NCI-H2081 treated with DMSO at 0.1 percent for 48 hours (cell line): ENCODE data around the gene ZNF385B.

Experiments
- DNase-seq: peaks from one replicate; lab custom pipeline; 2025; lab: John Stamatoyannopoulos, UW

The ZNF385B gene

GRCh38 chr2:179588486-179589145 lies 272.8 kb downstream of the ZNF385B start:
- DNase-seq = no peak

GRCh38 chr2:179584760-179585159 lies 276.7 kb downstream of the ZNF385B start:
- no peak for DNase-seq

DNA sequence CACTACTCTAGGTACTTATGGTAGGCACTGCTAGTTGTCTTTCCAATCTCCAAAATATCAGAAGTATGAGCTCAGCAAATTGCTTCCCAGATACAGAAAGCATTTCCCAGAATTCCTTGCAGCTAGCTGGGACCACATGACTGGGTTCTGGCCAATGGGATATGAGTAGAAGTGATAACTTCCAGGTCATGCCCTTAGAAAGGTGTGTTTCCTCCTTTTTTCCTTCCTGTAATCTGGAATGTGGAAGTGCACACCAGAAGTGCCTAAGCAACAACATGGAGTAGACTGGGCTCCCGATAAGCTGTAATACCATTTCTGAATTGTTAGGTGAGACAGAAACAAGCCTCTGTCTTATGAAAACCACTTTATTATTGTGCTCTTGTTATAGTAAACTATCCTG lies 279.8 kb downstream of the ZNF385B start:
- DNase-seq = no peak

DNA sequence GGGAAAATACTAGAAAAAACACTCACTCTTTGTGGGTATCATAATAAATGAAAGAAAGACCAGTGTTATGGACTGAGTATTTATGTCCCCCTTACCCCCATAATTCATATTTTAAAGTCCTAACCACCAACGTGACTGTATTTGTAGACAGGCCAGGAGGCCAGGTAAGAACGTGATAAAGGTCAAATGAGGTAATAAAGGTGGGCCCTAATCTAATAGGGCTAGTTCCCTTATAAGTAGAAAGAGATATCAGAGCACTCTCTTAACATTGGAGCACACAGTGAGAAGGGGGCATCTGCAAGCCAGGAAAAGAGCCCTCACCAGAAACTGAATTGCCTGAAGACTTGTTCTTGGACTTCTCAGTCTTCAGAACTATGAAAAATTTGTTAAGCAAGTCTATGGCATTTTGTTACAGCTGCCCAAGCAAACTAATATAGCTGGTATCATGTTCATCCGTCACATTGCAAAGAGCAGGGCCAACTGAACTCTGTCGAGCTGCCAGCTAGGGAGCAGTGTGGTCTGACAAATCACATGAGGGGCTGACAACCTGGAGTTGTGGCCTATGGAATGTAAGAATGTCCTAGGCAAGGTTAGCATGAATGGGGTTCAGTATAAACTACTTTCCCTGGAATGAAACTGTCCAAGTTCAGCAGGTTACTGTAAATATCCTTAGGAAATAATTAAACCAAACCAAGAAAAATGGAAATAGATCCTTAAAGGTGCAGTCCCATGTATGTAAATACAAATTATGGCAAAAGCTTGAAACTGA lies 280.9 kb downstream of the ZNF385B start:
- no peak for DNase-seq

- no peak for DNase-seq
Observed at GRCh38 chr2:179579800-179580199, 281.6 kb downstream of the ZNF385B start.

- DNase-seq = no peak
Observed at GRCh38 chr2:179578171-179578916, 283.1 kb downstream of the ZNF385B start.

- DNase-seq = no peak
Observed at GRCh38 chr2:179574061-179574519, 287.3 kb downstream of the ZNF385B start.

GRCh38 chr2:179572544-179572943 lies 288.9 kb downstream of the ZNF385B start:
- DNase-seq = no peak

- DNase-seq = no peak
Observed at GRCh38 chr2:179571721-179572120, 289.7 kb downstream of the ZNF385B start.

GRCh38 chr2:179571252-179571651 lies 290.2 kb downstream of the ZNF385B start:
- no peak for DNase-seq

DNA sequence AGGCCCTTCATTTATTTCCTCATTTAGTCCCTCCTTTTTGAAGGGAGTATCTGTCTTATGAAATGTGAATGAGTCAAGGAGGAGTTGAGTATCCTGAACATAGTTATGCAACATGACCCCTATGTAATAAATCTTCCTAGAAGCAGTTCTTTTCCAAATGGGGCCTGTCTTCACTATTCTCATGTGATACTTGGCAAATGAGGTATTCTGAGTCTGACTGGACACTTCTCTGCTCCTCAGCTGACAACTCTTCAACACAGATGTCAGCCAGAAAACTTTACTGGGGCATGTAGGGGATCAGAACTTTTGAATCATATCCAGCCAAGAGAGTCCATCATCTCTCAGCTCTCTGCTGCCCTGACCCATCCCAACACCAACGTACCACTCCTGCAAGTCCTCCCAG lies 291.6 kb downstream of the ZNF385B start:
- DNase-seq = no peak

- no peak for DNase-seq
Observed at GRCh38 chr2:179565807-179566206, 295.6 kb downstream of the ZNF385B start.

DNA sequence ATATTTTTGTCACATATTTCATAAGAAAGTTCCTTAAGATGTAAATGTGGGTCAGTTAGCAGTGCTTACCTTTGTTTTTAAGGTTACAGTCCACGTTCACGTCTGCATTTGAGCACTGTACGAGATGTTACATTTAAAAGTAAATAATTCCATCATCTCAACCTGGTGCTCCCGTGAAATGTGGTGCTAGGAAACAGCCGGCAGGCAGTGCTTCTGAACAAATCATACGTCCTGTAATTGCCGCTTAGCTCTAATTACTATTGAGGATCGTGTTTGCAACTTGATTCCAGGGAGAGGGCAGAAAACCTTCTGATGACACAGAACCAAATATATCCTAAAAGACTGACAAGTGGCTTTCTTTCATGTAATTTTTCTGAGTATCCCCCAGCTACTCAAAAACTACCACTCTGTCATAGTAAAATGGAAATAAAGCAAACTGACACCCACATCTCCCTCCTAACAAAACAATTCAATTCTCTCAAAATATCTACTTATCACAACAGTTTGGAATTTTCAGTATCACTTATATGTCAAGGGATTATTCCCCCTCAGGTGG lies 299.0 kb downstream of the ZNF385B start:
- peak; percentile 86 for DNase-seq

GRCh38 chr2:179561702-179562101 lies 299.7 kb downstream of the ZNF385B start:
- DNase-seq = no peak

- no peak for DNase-seq
Observed at GRCh38 chr2:179560257-179560735, 301.1 kb downstream of the ZNF385B start.

- DNase-seq = no peak
Observed at GRCh38 chr2:179559108-179559806, 302.2 kb downstream of the ZNF385B start.

GRCh38 chr2:179558010-179558934 lies 303.1 kb downstream of the ZNF385B start:
- DNase-seq = no peak

DNA sequence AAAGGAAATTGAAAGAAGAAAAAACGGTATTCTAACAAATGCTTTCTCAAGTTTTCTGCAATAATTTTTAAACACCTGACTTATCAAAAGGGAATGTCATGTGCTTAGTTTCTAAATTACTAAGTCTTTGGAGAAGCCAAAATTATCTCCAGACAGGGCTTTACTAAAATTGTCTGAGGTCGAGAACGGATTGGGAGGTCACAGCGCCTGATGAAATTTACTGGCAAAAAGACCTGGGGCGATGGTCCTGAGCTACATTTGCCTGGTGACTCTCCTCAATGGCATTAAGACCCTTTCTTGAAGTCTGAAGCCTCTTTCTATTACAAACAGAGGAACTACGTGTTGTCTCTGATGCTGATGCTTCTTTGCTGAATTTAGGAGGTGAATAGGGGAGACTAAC lies 305.0 kb downstream of the ZNF385B start:
- no peak for DNase-seq

GRCh38 chr2:179555691-179556283 lies 305.6 kb downstream of the ZNF385B start:
- no peak for DNase-seq
